Caco-2 (cell line): Measurements from ENCODE around the gene TSN. TPM values are rescaled to one million over a fixed set of nuclear protein-coding genes. Genes with fewer than 3 reads are reported as not detected.
A peak's percentile ranks its signal among the peaks of the same experiment; 100 is the strongest.

ENCODE experiments used
- BruUV-seq: library from RNA; stranded (reverse); fragments of 400-500 nt; replicated peaks from 2 replicates; lab custom pipeline; 2021; lab: Mats Ljungman, UMichigan
- CTCF ChIA-PET: fragments of 300-600 bp; sonication (Branson Sonifier 250); formaldehyde crosslinking; loops from one replicate; lab custom pipeline; 2022; ENCODE audit warnings: antibody characterized with exemption; lab: Charles Lee
- POLR2A ChIA-PET: fragments of 300-600 bp; sonication (Branson Sonifier 250); formaldehyde crosslinking; loops from one replicate; lab custom pipeline; 2022; ENCODE audit warnings: antibody characterized with exemption; lab: Charles Lee
- DNase-seq, 2 experiments: peaks; one replicate each; pipeline versions ENCODE4 v3.0.0 to v3.0.0-alpha.2; 2020 to 2022
- H3K27me3 ChIP-seq: replicated peaks from 2 replicates; pipeline ENCODE4 v1.6.0; 2011; ENCODE audit warnings: low read length; ENCODE audit not compliant: control insufficient read depth, insufficient read depth
- H3K36me3 ChIP-seq: 2 replicates; pipeline ENCODE4 v1.5.1; 2011; ENCODE audit warnings: low read length; ENCODE audit not compliant: control insufficient read depth, insufficient read depth
- H3K4me1 ChIP-seq: fragments of 250-450 bp; sonication (Bioruptor Pico); 2 replicates; pipeline ENCODE4 v1.5.1; 2020; ENCODE audit warnings: mild to moderate bottlenecking
- H3K4me3 ChIP-seq: 2 replicates; pipeline ENCODE4 v1.5.1; 2011; ENCODE audit warnings: low read depth, mild to moderate bottlenecking, control low read depth, low read length
- H3K9me3 ChIP-seq: fragments of 250-450 bp; sonication (Bioruptor Pico); 2 replicates; pipeline ENCODE4 v1.5.1; 2020; ENCODE audit warnings: mild to moderate bottlenecking, moderate library complexity
- H3K27ac Mint-ChIP-seq: one replicate; pipeline ENCODE4 v1.8.0; 2022; ENCODE audit warnings: mixed read lengths; ENCODE audit not compliant: unreplicated experiment
- H3K27me3 Mint-ChIP-seq: one replicate; pipeline ENCODE4 v1.8.0; 2022; ENCODE audit warnings: mixed read lengths; ENCODE audit not compliant: insufficient read depth, unreplicated experiment
- H3K36me3 Mint-ChIP-seq: one replicate; pipeline ENCODE4 v1.8.0; 2022; ENCODE audit warnings: mild to moderate bottlenecking, mixed read lengths; ENCODE audit not compliant: insufficient read depth, unreplicated experiment
- H3K4me1 Mint-ChIP-seq: one replicate; pipeline ENCODE4 v1.8.0; 2022; ENCODE audit warnings: low read depth, mixed read lengths; ENCODE audit not compliant: unreplicated experiment
- H3K4me3 Mint-ChIP-seq: one replicate; pipeline ENCODE4 v1.8.0; 2022; ENCODE audit warnings: mild to moderate bottlenecking, moderate library complexity, mixed read lengths; ENCODE audit not compliant: unreplicated experiment
- H3K9me3 Mint-ChIP-seq: one replicate; pipeline ENCODE4 v1.8.0; 2022; ENCODE audit warnings: mixed read lengths; ENCODE audit not compliant: unreplicated experiment
- intact Hi-C: fragments of 100-400 bp; cut with micrococcal nuclease; formaldehyde crosslinking; loops from one replicate; pipeline ENCODE4 v1.10.0; 2022; ENCODE audit not compliant: unreplicated experiment
- total RNA-seq: library from RNA; stranded (reverse); gene quantifications from 2 replicates; pipeline ENCODE4 v1.2.3, GENCODE V29; 2022
- TF ChIP-seq, protein P1 (sequence below), 2 experiments: fragments of 200-600 bp in 1 of 2; IDR thresholded peaks; 1 replicate in 1 of 2; 2 replicates in 1 of 2; pipeline versions ENCODE4 v1.5.1 to v1.8.0; 2011 to 2022; ENCODE audit warnings: antibody characterized with exemption in 1 of 2, control low read depth in 1 of 2, inconsistent platforms in 1 of 2, low read depth in 1 of 2, low read length in 1 of 2, mild to moderate bottlenecking in 1 of 2, moderate library complexity in 1 of 2; ENCODE audit not compliant: insufficient read depth in 1 of 2, severe bottlenecking in 1 of 2, unreplicated experiment in 1 of 2

Gene TSN
- total RNA-seq, 1 experiment from 2014 or later: 125 TPM

DNA sequence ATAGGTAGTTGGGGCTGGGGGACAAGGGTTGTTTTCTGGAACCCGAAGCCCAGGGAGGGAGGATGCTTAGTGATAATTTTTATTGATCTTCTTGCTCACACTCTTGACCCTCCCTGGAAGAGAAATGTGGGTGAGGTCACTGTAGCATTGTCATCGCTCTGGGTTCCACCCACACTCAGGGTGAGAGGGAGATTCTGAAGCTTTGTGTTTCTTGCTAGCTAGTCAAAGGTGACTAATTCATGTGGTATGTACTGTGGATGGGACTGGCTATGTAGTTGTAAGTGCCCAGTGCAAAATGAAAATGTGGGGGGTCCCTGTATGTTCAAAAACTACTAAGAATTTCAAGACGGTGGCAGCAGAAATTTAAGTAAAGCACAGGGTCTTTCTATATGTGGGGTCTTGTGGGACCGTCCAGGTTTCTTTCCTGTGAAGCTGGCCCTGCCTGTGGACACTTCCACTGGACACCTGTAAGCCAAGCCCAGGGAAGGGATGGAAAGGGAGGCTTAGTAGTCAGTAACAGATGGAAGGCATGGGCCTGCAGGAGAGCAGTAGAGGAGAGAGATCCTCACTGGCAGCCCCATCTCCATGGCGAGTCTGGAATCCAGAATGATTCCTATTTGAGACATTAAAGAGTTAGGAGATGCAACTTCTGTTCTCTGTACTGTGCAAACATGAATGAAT lies 35.0 kb downstream of the TSN start:
- peak overlapping the region; percentile 30 for H3K4me3 Mint-ChIP-seq
- intact Hi-C loops: loop anchor here (1.0 kb wide), 1 partner anchor 11 kb away; no protein-coding TSS in a partner anchor
- peaks cover 22% of the 10 kb centered on the region for H3K4me1 ChIP-seq
- H3K4me3 ChIP-seq: no peak overlapping the region
- H3K4me1 Mint-ChIP-seq: peaks cover 30% of the 10 kb centered on the region
- no peaks in the 10 kb centered on the region for H3K36me3 Mint-ChIP-seq
- POLR2A ChIA-PET: interaction anchor here (0.6 to 1.5 kb wide), 2 partner anchors 12 to 29 kb away, joined by 3 to 10 read pairs; no protein-coding TSS in a partner anchor
- no peaks in the 10 kb centered on the region for H3K36me3 ChIP-seq
- H3K9me3 Mint-ChIP-seq: peaks cover 14% of the 10 kb centered on the region
- DNase-seq: peak; percentile 67 to 71
- no peaks in the 10 kb centered on the region for H3K27me3 Mint-ChIP-seq
- no peaks in the 10 kb centered on the region for H3K27me3 ChIP-seq
- TF ChIP-seq, protein P1, sequence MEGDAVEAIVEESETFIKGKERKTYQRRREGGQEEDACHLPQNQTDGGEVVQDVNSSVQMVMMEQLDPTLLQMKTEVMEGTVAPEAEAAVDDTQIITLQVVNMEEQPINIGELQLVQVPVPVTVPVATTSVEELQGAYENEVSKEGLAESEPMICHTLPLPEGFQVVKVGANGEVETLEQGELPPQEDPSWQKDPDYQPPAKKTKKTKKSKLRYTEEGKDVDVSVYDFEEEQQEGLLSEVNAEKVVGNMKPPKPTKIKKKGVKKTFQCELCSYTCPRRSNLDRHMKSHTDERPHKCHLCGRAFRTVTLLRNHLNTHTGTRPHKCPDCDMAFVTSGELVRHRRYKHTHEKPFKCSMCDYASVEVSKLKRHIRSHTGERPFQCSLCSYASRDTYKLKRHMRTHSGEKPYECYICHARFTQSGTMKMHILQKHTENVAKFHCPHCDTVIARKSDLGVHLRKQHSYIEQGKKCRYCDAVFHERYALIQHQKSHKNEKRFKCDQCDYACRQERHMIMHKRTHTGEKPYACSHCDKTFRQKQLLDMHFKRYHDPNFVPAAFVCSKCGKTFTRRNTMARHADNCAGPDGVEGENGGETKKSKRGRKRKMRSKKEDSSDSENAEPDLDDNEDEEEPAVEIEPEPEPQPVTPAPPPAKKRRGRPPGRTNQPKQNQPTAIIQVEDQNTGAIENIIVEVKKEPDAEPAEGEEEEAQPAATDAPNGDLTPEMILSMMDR (IDR thresholded peaks at IDR 0.05; ENCODE audit: insufficient read depth in 1 of 2, low read depth in 1 of 2, low read length in 1 of 2, severe bottlenecking in 1 of 2, unreplicated experiment in 1 of 2): no peak
- no TSS peak for BruUV-seq
- CTCF ChIA-PET: interaction anchor here (0.9 to 1.0 kb wide), 2 partner anchors 12 to 21 kb away, joined by 3 read pairs; no protein-coding TSS in a partner anchor
- peak overlapping the region; percentile 92 for H3K27ac Mint-ChIP-seq
- H3K9me3 ChIP-seq: peaks cover 8% of the 10 kb centered on the region; the same call in 1 of the 2 replicates

DNA sequence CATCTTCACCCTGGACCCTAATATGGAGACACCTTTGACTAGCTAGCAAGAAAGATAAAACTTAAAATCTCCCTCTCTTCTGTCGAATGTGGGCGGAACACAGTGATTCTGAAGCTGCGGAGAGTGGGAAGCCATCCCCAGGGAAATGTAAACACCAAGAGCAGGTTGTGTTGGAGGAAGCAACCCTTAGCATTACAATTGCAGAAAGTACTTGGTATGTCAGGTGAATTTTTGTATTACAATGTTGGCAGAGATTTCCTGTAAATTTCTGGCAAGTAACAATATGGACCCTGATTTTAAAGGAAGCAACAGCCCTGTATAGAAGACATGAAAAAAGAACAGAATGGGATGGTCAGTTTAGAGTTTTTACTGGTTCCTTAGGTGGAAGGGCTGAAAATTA lies 35.8 kb downstream of the TSN start:
- Histone ChIP-seq H3K9me3 (peaks cover 8% of the 10 kb centered on the region; the same call in 1 of the 2 replicates), H3K36me3 (no peaks in the 10 kb centered on the region), H3K27me3 (no peaks in the 10 kb centered on the region), H3K4me1 (peaks cover 22% of the 10 kb centered on the region), H3K4me3 (no peak overlapping the region)
- H3K27me3 Mint-ChIP-seq: no peaks in the 10 kb centered on the region
- CTCF ChIA-PET: no interaction called here
- DNase-seq: no peak
- no TSS peak for BruUV-seq
- peak overlapping the region; percentile 92 for H3K27ac Mint-ChIP-seq
- peaks cover 14% of the 10 kb centered on the region for H3K9me3 Mint-ChIP-seq
- TF ChIP-seq, protein P1 (IDR thresholded peaks at IDR 0.05; ENCODE audit: insufficient read depth in 1 of 2, low read depth in 1 of 2, low read length in 1 of 2, severe bottlenecking in 1 of 2, unreplicated experiment in 1 of 2): no peak
- intact Hi-C loops: no loop called here
- POLR2A ChIA-PET: interaction anchor here (1.5 kb wide), 1 partner anchor 13 kb away, joined by 10 read pairs; no protein-coding TSS in a partner anchor
- H3K4me1 Mint-ChIP-seq: peaks cover 30% of the 10 kb centered on the region
- H3K4me3 Mint-ChIP-seq: no peak overlapping the region
- no peaks in the 10 kb centered on the region for H3K36me3 Mint-ChIP-seq

DNA sequence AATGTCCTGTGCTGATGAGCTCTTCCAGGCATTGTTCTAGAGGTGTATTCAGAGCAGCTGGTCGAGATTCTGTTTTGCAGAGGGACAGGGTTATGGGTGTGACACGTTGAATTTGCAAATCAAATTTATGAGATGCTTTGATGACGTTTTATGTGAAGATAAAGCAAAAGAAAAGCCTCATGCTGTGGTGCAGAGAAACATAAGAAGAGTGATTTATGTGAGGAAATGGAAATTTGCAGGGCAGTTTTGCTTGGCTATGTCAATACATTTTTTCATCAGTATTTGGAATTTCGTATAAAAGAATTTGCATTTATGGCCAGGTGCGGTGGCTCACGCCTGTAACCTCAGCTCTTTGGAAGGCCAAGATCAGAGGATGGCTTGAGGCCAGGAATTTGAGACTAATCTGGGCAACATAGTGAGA lies 36.4 kb downstream of the TSN start:
- TF ChIP-seq, protein P1 (IDR thresholded peaks at IDR 0.05; ENCODE audit: insufficient read depth in 1 of 2, low read depth in 1 of 2, low read length in 1 of 2, severe bottlenecking in 1 of 2, unreplicated experiment in 1 of 2): no peak
- Histone ChIP-seq H3K36me3 (no peaks in the 10 kb centered on the region), H3K4me3 (no peak overlapping the region), H3K9me3 (peaks cover 8% of the 10 kb centered on the region; the same call in 1 of the 2 replicates), H3K4me1 (peaks cover 22% of the 10 kb centered on the region), H3K27me3 (no peaks in the 10 kb centered on the region)
- no peaks in the 10 kb centered on the region for H3K27me3 Mint-ChIP-seq
- H3K9me3 Mint-ChIP-seq: peaks cover 18% of the 10 kb centered on the region
- DNase-seq: no peak
- peaks cover 30% of the 10 kb centered on the region for H3K4me1 Mint-ChIP-seq
- CTCF ChIA-PET: no interaction called here
- intact Hi-C loops: no loop called here
- no TSS peak for BruUV-seq
- no peaks in the 10 kb centered on the region for H3K36me3 Mint-ChIP-seq
- H3K4me3 Mint-ChIP-seq: no peak overlapping the region
- H3K27ac Mint-ChIP-seq: no peak overlapping the region
- POLR2A ChIA-PET: no interaction called here
